ENCODE data around the gene OTUB2.

DNA sequence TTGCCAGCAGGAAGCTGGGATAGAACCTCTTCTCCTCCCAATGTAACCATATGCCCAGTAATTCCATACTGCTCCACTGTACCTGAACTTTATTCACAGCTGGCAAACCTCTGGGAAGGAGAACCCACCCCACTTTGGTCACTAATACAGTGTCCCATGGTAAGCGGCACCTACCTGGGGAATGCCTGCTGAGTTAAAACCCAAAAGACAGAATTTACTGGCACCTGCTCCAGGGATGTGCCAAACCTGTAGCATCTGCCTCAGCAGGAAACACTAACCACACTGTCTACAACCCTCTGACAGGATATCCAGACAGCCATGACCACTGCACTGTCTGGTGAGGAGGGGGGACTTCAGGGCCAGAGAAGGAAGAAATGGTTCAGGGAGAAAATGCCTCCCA lies 28.3 kb downstream of the OTUB2 start:
- TF ChIP-seq, protein P1, sequence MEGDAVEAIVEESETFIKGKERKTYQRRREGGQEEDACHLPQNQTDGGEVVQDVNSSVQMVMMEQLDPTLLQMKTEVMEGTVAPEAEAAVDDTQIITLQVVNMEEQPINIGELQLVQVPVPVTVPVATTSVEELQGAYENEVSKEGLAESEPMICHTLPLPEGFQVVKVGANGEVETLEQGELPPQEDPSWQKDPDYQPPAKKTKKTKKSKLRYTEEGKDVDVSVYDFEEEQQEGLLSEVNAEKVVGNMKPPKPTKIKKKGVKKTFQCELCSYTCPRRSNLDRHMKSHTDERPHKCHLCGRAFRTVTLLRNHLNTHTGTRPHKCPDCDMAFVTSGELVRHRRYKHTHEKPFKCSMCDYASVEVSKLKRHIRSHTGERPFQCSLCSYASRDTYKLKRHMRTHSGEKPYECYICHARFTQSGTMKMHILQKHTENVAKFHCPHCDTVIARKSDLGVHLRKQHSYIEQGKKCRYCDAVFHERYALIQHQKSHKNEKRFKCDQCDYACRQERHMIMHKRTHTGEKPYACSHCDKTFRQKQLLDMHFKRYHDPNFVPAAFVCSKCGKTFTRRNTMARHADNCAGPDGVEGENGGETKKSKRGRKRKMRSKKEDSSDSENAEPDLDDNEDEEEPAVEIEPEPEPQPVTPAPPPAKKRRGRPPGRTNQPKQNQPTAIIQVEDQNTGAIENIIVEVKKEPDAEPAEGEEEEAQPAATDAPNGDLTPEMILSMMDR (IDR thresholded peaks at IDR 0.05): no peak
- TF ChIP-seq POLR2A (IDR thresholded peaks at IDR 0.05) (no peak), POLR2AphosphoS5 (IDR thresholded peaks at IDR 0.05) (no peak)
